GM04504 (cell line): Measurements from ENCODE around the gene NFIB.

Source experiments
- DNase-seq: peaks from one replicate; pipeline ENCODE4 v3.0.0-alpha.2; 2012; ENCODE audit warnings: low read depth

The NFIB gene

DNA sequence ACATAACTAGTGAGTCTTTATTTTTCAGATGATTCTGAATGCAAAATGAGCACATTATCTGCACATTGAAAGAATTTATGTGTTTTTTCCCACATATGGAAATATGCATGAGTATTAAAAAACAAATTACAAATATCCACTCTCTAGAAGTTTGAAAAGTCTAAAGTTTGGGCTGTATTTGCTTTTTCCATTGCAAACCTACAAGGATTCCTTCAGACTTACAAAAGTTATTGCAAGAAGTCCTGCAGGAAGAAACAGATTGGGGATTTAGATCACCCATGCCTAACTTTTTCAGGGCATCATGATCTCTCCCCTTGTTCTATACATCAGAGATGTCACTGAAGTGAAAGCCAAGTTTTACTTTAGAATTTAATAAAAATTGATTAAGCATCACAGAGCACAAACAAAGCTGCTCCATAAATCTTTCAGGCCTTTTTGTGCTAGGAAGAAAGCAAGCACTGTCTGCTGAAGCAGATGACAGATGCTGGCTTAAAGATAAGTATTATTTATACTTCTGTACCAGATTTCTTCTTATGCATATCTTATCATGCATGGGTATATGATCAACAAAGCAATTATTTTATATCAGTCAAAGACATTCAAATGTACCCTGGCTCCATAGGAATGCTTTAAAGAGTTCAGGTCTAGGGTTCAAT, 71.7 kb downstream of the NFIB start:
- DNase-seq = no peak

DNA sequence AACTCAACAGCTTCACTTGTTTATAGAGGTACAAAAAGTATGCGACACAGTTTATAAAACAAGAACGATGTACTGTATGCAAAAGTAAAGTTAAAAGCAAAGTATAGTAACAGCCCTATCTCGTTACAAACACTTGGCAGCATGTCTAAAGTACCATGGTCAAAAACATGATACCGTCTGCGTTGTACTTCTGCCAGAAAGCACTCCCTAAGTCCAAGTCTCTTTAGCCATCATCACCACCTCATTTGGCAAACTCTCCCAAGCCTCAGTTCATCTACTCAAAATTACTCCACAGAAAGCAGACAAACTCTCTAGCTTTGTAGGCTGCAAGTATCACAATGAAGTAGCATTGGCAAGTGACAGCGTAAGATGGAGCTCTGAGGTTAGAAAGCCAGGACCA, 73.4 kb downstream of the NFIB start:
- DNase-seq = no peak

DNA sequence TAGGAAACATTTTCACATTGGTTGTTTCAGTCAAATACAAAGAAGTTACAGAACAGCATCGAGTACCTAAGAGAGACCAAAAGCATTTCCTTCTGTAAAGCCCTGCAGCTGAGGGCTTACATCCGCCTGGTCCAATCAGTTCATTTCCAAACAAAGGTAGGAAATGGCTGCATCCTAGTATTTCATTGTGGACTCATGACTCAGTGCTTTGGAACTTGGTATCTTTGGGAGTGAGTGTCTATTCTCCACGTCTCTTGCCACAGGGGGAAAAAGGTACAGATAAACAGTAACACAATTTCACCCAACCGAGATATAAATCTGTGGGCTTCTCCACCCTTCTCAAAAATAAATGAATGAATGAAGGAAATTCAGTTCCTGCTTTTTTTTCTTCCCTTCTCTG, 75.4 kb downstream of the NFIB start:
- no peak for DNase-seq

DNA sequence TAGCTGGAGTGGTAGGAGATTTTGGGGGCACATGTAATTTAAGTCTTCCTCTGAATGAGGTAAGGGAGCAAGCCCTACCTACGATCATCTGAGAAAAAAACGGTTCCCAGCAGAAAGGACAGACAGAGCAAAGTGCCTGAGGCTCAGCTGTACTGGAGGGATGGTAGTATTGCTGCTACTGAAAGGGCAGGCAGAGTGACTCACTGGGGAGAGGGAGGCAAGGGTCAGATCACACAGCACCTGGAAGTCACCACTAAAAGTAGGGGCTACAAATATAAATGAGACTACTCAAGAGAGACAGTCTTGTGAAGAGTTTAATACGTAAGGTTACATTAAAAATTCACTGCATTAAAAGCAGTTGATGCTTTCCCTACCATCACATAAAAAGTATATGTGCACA, 75.9 kb downstream of the NFIB start:
- no peak for DNase-seq

DNA sequence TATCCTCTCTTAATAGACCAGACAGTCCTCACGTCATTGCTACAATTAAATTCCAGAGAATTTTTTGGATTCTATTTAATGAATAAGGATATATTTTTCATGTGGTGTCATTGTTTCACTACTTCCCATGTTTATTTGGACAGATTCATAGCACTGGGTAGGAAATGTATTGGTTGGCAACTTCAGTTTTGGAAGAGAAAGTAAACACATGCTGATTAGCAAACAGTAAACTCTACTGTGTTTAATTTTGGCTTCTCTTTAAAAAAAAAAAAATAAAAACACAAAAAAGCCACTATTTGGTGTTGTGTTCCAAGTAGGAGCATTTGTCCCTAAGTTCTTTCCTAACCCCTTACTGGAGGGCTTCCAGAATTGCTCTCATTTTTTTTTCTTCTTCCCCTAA, 77.3 kb downstream of the NFIB start:
- no peak for DNase-seq

DNA sequence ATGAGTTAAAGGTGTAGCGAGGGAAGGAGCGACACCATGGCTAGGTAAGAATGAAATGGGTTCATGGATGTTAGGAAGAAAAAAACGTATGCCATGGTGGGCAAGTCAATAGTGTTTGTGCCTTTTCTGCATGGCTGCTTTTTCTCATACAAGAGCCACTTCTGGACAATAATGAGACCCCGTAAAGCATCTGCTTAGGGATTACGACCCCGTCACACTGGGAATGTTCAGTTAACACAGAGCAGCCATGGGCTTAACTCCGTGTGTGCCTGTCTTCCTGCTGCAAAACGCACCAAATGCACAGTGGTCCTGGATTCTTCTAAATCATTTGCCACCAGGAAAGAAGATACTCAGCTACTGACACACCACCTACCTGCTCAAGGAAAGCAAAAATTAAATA, 81.8 kb downstream of the NFIB start:
- DNase-seq = no peak

DNA sequence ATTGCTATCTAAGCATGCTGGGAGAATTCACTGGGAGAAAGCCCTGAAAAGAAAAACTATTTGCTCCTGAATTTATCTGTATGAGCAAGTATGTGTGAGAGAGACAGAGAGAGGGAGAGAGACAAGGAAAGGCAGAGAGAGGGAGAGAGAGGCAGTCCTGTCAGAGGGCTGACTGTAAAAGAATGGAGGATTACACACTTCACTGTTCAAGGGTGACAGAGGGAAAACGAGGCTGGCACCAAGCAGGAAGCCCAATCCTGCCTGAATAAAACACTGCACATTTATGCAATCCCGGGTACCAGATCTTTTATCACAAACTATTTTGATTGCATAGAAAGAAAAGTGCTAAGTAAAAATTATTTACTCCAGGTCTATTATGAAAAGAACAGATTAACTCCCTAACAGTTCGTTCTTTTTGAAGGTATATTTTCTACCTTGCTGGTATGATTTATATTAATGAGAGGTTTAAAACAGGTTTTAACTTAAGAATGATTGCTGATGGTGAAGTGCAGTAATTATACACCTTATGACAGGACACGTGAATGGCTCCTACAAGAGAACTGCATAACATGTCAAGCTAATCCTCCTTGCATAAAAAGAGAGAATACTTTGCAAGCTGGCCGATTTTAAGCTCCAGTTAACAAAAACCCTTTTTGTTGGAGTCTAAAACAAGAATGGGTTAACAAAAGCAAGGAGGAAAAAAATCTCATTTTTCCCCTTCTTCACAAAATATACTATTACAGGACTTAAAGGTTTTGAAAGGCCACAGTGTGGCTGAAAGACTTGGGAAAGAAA, 82.5 kb downstream of the NFIB start:
- no peak for DNase-seq

DNA sequence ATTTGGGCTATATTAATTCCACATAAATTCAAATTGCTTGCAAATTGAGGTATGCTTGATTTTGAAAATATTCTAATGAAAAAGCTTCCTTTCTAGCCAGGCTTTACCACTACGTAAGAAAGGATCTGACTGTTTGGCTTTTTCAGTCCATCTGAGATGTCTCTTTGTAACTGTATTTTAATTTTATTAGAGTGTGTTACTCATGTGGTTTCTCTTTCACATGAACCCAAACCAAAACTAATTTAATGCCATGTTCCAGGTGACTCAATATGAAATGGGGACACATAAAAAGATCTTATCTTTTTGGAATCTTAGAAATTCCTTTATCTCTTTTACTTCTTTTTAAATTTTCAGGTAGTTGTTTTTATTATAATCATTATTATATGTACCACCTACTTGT, 85.3 kb downstream of the NFIB start:
- no peak for DNase-seq

DNA sequence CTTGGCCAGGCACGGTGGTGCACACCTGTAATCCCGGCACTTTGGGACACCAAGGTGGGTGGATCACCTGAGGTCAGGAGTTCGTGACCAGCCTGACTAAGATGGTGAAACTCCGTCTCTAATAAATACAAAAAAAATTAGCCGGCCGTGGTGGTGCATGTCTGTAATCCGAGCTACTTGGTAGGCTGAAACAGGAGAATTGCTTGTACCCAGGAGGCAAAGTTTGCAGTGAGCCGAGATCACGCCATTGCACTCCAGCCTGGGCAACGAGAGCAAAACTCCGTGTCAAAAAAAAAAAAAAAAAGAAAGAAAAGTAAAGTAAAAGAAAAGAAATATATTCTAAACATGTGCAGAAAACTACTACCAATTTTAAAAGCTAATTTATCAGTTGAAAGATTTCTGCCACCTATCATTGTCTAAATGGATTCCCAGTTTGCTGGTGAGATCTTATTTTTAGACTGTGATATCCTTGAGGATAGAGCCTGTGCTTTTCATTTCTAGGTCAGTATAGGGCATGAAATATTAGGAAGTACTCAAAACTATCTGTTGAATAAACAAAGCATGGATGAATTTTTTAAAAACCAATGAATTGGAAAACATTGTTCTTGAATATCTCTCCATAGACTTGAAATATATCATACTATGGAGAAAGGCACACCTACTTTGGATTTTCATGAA, 86.9 kb downstream of the NFIB start:
- DNase-seq = no peak

DNA sequence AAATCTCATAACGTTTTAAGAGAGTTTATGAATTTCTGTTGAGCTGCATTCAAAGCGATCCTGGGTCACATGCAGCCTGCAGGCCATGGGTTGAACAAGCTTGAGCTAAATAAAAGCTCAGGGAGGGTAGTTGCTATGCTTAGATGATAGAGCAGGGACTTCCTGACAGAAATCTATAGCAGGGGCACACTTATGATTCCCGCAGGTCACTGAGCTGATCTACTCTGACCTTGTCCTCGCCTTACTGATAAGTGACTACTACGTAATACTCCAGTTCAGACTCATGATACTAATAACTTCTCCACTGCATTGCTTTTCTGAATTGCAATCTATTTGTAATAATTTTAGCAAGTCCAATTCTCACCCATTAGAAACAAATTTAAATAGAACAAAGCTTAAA, 90.9 kb downstream of the NFIB start:
- DNase-seq = no peak

DNA sequence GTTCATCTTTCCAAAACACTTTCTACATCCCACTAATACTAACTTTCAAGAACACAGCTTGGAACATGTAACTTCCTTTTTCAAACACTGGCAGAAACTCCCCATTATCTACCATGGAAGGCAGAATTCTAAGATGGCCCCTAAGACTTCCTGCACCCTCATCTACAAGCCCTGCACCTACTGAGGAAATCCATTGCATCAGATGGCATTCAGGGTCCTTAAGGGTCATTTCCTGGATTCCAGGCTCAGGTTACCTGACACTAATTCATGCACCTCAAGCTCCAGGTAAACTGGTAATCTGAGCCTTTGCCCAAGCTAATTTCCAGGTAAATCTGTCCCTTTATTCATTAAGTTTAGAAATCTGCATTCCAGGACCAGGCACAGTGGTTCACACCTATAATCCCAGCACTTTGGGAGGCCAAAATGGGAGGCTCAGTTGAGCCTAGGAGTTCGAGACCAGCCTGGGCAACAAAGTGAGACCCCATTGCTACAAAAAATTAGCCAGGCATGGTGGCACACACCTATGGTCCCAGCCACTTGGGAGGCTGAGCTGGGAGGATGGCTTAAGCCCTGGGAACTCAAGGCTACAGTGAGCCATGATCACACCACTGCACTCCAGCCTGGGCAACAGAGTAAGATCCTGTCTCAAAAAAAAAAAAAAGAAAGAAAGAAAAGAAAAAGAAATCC, 91.6 kb downstream of the NFIB start:
- DNase-seq = no peak

DNA sequence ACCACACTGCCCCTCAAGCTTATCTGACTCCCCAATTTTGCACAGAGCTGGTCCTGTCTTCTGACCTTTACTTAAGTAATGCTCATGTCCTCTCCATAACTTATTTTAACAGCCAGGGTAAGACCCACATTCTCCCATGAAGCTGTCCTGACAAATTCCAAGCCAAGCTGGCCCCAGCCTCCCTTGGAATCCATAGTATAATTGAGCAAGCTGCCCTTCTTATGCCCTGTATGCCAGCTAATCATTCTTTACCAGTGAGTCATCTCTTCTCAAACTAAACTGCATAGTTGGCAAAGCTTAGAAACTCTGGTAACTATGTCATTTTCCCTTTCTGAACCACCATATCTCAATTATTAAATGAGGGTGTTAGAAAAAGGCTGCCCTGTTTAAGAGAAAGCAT, 92.4 kb downstream of the NFIB start:
- no peak for DNase-seq

DNA sequence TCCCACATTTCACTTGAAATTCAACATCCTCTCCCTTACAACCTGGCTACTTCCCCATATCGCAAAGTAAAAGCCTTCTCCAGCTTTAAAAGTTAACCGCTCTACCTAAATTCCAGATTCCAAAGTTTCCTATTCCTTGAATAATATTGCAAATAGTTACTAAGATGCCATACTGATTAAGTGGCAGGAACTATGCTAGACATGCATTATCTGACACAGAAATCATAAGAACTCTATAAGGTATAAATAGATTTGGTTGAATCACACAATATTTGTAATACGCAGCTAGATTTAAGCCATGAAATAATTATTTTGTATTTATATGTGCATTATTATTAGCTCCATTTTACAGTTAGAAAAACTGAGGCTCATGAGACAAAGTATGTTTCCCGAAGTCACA, 92.8 kb downstream of the NFIB start:
- no peak for DNase-seq

DNA sequence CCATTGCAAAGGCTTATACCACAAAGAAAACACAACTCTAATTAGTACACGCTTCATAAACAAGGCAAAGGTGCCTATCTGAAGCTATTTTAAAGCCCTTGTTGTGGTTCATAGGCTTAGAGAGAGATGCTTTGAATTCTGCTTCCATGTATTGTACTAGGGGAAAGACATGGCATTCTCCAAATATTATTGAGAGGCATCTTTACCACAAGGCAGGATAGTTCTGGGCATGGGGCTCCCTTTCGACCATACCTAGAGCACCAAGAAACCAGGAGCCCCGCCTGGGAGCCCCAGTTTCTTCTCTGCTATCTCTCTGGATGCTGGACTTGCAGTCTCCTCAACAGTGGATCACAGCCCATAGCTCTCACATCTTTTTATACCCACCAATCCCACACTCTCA, 93.7 kb downstream of the NFIB start:
- DNase-seq = no peak

DNA sequence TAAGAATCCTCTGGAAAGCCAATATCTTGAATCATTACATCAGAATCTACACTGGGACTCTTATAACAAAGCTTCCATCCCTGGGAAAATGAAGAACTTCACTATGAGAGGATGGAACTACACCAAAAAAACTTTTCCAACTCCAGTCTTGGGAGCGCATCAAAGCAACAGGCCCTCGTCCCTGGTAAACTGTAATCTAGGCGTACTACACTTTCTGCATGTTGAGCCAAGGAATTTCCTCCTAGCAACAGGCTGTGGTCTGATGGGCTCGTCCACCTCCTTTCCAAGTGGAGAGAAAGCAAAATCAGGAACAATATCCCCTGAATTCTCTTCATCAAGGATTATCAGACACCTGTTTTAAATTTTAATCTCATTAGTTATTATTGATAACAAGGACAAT, 94.1 kb downstream of the NFIB start:
- DNase-seq = no peak

DNA sequence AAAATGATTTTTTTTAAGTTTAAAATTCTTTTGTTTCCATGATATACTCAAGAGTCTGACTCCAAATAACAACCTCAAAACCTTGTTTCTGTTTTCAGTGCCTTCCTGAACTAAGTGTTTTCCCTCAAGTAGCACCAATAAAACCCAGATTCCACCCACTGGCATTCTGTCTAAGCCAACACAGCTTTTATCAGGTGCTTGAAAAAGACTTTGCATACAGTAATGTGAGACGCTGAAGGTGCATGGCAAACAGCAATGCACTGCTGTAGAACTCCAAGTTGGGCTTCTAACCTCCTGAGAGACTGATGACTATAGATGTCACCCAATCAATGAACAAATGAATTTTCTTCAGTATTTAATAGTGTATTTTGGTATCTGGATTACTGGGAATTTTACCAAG, 95.7 kb downstream of the NFIB start:
- no peak for DNase-seq

DNA sequence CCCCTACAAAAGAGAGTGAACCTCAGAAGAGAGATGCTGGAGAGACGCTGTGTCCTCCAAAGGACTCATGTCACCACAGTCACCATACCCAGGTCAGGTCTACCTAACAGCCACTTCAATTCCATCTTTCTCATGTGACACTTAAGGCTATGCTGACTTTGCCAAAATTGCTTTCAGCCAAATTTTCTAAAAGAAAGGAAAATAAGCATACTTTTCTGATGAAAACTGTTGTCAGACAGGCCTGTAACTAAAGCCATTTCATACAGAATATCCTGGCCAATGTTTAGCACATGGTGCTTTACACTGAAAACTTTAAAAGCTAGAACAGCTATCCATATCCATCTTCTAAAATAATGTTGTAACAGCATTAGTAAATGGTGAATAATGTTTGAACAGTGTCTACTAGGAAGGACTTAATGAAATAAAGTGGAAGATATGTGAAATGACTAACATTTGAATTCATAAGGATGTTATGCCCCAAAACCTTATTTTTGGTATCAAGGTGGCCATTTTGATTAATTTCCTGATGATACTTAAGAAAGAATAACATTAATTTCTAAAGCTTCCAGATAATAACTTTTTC, 97.2 kb downstream of the NFIB start:
- DNase-seq = no peak

DNA sequence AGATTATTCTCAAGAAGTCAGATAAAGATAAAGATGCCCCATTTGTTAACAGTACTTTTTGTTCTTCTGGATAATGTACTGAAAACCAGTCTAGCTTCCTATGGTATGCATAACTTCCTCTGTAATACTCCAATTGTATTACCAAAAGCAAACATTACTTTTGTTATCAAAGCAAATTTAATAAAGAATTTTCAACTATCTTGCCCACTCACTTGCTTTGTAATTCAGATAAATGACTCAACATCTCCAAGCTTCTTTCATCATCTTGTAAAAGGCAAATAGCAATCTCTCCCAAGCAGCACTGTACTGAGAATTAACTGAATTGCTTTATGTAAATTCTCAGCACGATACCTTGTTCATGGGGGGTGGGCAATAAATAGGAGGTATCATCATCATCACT, 98.3 kb downstream of the NFIB start:
- no peak for DNase-seq

DNA sequence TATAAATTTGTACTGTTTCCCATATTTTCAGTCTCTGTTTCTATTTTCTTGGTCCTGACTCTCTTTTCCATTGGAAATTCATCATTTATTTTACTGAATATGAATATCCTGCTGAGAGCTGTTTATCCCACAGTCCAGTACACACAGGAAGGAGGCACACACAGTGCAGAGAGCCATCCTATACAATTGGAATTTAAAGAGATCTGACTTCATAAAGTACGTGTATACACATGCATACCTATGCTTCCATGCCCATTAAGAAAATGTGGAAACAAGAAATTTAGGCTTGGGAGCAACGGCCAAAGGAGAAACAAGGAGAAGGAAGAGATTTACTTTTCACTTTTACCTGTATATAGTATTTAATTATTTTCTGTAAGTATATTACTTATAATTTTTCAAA, 99.2 kb downstream of the NFIB start:
- DNase-seq = no peak

DNA sequence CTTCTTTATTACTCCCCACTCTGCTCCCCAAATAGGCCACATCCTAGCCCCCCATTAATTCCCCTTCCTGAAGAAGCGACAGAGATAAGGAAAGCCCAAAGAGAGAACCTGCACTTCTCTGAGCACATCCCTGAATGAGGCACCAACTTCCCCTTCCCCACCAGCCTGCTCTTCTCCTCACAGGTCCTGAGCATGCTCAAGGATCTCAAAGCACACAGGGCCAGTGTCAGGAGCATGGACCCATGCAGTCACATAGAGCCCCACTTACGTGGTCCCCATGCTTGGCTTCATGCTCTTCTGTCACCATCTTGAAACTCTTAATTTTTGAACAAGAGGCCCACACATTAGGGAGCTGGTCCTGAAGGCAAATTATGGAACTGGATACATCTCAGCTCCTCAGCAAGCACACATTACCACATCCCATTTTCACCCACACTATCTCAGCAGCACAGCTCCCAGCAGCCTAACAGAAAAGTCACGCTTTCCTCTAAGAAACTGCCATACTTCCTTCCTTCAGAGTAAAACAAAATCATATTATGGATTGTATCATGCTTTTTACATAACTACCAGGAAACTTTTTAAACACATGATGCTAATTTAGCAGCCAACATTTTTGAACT, 99.8 kb downstream of the NFIB start:
- no peak for DNase-seq

DNA sequence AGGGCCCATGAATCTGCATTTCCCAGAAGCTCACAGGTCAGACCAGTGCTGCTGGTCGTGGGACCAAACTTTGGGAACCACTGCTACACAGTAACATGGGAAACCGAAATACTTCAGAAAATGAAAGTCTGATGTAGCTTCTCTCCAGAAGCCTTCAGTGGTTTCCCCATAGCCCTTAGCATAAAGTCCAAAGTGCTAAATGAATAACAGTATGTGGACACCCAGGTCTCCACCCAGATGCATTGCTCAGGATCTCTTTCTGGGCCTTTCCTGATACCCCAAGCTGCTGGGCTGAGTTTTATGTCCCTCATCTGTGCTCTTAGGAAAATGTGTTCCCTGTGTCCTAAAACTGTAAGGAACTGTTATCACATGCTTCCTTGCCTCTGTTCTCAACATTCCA, 100.4 kb downstream of the NFIB start:
- DNase-seq = no peak
